ENCODE results near the gene CACNB4.
"Not testable (repeated sequence)": the region's sequence is repeated elsewhere in the genome, so short reads cannot be mapped to it uniquely, and the experiment has no call there.

The CACNB4 gene

DNA sequence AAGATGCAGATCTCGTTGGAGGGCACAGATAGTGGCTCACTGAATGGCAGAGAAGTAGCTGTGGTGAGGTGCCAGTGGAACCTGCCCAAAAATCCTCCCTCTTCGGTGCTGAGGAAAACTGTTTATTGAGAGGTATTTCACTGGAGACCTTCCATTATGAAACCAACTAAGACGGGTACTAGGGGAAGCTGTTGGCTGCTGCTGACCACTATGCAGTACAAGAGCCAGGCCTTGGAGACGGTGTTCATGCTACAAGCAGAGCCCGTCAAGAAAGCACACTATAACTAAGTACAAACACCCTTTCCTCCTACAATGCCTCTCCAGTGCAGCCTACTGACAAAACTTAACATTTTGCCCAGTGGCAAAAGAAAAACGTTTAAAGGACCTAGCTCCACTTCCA, 275.2 kb downstream of the CACNB4 start:
- DNase-seq (ENCODE audit: low read depth): no peak

DNA sequence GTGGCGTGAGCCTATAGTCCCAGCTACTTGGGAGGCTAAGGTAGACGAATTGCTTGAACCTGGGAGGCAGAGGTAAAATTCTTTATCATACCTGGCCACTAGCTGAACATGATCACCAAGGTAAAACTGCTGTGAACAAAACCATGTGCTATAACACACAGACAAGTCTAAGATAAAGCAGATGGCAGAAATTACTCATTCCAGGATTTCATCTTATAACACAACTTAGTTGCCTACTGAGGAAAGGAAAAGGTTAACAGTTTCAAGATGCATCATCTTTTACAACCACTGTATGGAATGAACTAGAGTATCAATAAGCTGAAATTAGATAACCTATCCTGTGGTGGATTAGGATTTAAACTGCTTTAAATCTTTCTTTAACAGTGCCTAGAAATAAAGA, 278.9 kb downstream of the CACNB4 start:
- DNase-seq (ENCODE audit: low read depth): no peak

DNA sequence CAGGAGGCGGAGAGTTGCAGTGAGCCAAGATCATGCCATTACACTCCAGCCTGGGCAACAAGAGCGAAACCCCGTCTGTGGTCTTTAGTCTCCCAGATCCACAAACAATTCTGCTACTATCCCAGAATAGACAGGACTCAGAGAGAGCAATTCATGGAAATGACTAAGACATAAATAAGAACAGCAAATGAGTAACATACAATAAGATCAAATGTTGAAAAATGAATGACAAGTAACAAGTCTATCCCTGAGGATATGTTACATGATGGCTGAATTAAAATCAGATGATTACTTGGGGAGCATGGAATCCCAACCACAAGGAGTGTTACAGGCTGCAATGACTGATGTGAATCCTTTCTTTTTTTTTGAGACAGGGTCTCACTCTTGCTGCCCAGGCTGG, 280.9 kb downstream of the CACNB4 start:
- no peak for DNase-seq (ENCODE audit: low read depth)

DNA sequence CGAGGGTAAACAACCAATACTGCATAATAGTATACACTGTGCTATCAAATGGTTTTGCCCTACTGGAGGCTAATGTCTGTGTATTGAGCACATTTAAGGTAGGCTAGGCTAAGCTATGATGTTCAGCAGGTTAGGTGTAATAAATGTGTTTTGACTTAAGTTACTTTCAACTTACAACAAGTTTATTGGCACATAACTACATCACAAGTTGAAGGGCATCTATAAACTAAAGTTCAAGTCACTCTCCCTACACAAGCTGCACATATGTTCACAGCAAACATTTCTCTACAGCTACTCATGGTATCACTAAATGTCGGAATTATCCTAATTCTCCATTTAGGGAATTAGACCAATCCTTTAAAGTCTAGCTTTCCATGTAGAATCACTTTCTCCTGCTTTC, 282.0 kb downstream of the CACNB4 start:
- no peak for DNase-seq (ENCODE audit: low read depth)

DNA sequence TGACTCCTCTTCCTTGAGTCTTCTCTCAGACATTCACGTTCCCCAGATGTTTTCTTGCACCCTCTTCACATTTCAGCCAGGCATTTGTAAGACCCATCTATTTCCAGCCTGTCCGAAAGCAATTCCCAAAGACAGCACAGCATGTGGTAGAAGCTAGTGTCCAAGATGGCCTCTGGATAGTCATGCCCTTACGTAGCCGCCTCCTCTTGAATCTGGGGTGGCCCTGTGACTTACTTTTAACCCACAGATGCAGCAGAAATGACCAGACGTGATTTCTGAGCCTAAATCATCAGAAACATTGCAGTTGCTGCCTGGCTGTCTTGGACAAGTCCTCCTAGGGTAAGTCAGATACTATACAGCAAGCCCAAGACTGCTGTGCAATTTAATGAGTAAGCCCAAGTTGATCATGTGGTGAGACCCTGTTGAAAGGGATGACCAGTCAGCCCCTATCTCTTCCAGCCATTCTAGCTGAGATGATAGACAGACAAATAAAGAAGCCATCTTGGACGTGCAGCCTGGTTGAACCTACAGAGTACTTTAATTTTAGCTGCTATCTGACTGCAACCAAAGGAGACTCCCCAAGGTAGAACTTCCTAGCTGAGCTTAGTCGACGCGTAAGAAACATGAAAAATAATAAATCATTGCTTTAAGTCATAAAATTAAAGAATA, 282.9 kb downstream of the CACNB4 start:
- DNase-seq (ENCODE audit: low read depth): no peak

DNA sequence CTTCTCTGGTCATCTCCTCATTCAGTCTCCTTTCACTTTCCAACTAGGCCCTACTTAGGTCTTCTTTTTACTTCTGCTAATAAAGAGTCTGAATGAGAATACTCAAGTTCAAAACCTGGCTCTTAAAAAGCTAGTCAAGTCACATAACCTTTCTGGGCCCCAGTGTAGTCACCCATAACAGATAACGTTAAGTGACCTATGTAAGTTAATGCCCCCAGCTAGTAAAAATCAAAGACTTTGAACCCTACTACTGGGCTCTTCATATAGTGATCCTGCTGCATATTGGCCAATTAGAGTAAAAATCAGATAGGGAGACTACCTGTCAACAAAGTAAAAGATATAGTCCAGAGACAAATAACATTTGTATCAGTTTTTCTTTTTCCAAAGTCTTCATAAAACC, 288.4 kb downstream of the CACNB4 start:
- DNase-seq (ENCODE audit: low read depth): no peak

DNA sequence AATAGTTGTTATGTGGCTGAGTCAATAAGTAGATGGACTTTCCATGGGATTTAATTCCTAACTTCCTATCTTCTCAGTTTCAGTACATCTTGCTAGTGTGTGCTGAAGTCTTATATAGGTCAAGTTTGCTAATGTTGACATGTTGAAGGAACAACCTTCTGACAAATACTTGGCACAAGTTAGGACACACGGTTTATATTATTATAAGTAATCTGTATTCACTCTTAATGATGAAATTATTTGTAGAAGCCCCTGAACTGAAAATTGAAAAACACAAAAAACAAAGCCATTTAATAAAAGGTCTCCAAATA, 289.8 kb downstream of the CACNB4 start:
- no peak for DNase-seq (ENCODE audit: low read depth)

DNA sequence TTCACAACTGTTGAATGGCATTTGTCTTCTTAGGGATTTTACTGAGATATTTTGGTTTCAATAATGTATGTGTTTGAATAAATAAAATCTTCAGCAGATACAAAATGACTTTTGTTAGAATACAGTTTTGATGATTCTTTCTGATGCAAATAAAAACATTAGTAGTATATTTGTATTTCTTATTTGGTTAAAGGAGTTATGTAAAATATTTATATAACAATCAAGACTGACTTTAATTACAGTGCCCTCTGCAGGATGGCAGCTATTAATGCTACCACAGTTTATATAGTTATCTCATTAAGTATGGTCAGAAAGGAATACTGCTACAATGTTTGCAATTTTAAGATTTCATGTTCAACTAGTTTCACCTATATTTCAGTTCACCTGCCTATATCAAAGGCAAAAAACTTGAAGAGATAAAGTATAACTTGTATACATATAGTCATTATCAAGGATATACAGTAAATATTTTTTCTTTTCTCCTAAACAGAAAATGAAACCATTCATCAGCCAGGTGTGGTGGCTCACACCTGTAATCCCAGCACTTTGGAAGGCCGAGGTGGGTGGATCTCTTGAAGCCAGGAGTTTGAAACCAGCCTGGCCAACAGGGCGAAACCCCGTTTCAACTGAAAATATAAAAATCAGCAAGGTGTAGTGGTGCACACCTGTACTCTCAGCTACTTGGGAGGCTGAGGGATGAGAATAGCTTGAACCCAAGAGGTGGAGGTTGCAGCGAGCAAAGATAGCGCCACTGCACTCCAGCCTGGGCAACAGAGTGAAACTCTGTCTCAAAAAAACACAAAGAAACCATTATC, 290.4 kb downstream of the CACNB4 start:
- DNase-seq (ENCODE audit: low read depth): peak; percentile 9

DNA sequence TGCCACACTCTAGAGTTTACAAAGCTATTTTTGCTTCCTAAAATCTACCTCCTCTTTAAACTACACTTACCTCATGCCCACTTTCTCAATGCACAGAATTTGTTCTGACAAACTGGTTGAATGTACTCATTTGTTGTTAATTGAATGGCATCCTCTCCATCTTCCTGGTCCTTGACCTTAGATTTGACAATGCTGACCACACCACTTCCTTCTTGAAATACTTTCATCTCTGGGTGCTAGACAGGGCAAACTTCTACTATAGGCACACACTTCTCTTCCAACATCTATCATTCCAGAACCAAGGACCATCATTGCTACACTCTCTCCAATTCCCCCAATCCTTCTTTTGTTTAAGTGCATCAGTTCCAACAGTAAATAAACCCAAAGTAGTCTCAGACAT, 292.9 kb downstream of the CACNB4 start:
- no peak for DNase-seq (ENCODE audit: low read depth)

DNA sequence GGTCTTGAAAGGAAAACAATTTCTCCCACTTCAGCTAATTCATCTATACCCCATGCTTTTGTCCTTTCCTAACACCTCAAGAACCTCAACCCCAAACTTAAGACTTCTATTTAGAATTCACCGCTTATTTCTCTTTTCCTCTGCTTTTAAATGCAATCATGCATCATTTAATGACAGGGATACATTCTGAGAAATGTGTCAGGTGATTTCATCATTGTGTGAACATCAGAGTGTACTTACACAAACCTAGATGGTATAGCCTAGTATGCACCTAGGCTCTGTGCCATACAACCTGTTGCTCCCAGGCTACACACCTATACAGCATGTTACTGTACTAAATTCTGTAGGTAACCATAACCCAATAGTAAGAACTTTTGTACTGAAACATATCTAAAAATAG, 293.5 kb downstream of the CACNB4 start:
- DNase-seq (ENCODE audit: low read depth): no peak

DNA sequence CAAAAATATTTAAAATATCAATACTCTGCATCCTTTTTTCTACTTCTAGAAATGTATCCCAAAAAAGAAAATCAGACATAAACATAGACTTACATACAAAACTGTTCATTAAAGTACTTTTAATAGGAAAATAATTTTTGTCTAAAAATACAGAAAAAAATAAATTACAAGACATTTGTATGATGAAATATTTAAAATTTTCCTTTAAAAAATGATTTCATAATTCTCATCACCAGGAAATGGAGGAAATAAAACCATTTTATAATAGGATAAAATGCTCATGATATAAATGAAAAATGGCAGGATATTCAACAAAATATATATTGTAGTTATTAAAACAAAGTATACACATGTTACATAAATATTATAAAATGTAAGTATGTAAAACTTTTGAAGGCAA, 295.0 kb downstream of the CACNB4 start:
- DNase-seq (ENCODE audit: low read depth): no peak

DNA sequence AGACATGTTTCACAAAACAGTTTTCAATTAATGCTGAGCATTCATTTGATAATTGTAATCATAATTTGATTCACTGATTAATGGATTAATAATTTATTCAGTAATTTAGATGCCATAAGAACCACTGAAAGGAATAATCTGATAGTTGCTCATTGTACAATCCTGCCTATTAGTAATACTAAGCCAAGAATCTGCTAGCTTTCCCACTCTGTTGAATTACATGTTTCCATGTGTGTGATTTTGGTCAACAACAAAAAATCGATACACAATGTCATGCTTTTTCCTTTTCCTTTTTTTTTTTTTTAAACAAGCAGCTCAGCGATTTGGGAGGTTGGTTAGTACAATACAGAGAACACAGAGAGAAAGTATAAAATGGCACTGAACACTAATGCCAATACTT, 296.5 kb downstream of the CACNB4 start:
- no peak for DNase-seq (ENCODE audit: low read depth)

DNA sequence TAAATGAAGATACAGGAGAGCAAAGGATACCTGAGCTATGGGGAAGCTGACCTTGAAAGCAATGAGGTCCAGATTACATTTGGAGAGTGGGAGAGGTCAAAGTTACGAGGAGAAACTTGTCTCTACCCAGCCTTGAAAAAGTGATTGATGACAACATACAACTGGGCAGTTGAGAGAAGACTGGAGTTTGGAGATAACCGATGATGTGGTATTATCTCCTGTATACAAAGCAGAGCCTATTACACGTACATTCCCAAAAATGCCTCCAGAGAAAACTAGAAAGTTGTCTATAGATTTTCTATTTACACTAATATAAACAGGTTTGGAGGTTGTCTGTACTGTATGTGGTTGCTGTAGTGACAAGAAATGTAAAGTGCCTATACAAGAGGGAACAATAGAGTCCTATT, 299.0 kb downstream of the CACNB4 start:
- no peak for DNase-seq (ENCODE audit: low read depth)

DNA sequence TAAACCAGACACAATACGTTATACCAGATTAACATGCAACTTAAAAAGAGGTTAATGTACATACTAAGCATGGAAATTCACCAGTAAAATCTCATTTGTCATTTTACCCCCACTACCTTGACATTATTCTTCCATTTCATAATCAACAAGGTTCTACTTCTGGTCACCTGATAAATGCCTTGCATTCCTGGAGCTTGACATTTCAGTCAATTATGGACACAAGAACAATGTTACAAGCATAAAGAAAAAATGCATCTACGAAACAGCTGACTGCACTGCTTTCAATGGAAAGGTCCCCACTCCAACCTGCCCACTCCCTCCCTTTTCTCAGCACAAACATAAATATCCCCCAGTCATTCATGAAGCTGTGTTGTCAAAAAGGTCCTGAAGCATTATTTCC, 302.1 kb downstream of the CACNB4 start:
- DNase-seq (ENCODE audit: low read depth): no peak

DNA sequence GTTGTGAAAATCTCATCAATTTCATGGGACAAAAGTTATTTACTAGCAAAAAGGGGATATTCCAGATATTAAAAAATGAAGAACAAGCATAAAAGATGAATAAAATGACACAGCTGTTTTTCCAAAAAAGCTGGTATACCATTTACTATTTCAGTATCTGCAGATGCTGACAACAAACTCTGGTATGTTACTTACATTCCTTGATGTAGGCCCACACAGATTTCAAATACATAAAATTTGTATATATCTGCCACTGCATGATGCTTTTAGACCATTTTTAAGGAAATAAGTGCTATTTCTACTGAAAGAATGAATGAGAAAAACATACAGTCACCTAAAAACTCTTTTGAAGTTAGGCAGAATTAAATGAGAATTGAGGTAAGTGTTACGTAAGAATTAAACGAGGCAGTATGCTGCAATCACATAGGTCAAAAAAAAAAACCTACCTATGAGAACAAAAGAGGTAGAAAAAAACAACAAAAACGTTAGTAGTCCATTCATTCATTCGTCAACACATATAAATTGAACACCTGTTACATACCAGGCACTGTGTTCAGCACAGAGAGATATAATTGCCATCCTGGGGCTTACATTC, 303.1 kb downstream of the CACNB4 start:
- DNase-seq (ENCODE audit: low read depth): no peak

DNA sequence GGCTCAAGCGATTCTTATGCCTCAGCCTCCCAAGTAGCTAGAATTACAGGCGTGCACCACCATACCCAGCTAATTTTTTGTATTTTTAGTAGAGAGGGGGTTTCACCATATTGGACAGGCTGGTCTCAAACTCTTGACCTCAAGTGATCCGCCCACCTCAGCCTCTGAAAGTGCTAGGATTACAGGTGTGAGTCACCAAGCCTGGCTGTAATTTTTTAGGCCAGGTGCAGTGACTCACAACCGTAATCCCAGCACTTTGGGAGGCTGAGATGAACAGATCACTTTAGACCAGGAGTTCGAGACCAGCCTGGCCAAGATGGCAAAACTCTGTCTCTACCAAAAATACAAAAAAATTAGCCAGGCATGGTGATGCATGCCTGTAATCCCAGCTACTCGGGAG, 304.4 kb downstream of the CACNB4 start:
- DNase-seq (ENCODE audit: low read depth): not testable (repeated sequence)

DNA sequence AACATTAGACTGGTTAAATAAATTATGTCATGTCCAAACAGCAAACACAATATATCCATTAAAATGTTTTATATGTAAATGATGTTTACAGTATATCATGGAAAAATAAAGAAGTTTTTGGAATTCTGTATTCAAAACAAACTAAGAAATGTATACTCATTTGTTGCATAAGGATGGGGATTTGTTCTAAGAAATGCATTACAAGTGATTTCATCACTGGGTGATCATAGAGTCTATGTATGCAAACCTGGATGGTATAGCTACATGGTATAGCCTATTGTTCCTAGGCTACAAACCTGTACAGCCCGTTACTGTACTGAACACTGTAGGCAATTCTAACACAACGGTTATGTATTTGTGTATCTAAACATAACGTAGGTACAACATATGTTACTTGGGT, 305.7 kb downstream of the CACNB4 start:
- DNase-seq (ENCODE audit: low read depth): no peak

DNA sequence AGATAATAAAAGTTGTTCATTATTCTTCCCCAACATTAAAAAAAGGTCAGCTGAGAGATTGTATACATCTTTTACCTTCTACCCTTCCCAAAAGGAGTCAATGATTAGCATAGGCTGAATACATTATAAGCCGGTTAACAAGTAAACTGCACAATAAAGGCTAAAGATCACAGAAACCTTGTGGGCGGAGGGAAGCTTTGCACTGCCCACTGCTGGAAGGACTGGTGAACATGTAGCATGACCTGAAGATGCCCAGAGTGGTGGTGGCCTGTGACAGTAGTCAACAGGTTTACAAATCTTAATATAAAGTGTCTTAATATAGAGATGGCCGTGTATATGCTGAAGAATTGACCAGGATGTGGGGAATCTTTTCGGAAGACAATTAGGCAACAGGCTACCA, 306.3 kb downstream of the CACNB4 start:
- no peak for DNase-seq (ENCODE audit: low read depth)

DNA sequence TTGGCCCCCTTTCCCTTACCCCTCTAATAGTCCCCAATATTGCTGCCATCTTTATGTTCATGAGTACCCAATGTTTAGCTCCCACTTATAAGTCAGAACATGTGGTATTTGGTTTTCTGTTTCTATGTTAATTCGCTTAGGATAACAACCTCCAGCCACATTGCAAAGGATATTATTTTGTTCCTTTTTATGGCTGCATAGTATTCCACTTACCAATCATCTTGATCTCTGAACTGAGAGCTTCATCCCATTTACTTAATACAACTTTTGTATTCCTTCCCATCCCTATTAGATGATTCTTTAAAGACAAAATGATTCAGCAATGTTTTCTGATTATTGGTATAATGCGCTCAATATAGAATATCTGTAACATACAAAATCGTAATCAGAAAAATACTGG, 307.3 kb downstream of the CACNB4 start:
- no peak for DNase-seq (ENCODE audit: low read depth)

DNA sequence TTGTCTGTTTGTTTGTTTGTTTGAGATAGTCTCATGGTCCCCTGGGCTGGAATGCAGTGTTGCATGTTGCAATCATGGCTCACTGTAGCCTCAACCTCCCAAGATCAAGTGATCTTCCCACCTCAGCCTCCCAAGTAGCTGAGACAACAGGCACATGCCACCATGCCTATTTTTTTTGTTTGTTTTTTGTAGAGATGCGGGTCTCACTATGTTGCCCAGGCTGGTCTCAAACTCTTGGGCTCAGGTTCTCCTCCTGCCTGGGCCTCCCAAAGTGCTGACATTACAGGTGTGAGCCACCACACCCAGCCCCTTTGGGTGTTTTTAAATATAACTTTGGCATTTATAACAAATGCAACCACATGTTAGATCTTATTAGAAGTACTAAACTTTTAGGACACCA, 308.2 kb downstream of the CACNB4 start:
- DNase-seq (ENCODE audit: low read depth): no peak

DNA sequence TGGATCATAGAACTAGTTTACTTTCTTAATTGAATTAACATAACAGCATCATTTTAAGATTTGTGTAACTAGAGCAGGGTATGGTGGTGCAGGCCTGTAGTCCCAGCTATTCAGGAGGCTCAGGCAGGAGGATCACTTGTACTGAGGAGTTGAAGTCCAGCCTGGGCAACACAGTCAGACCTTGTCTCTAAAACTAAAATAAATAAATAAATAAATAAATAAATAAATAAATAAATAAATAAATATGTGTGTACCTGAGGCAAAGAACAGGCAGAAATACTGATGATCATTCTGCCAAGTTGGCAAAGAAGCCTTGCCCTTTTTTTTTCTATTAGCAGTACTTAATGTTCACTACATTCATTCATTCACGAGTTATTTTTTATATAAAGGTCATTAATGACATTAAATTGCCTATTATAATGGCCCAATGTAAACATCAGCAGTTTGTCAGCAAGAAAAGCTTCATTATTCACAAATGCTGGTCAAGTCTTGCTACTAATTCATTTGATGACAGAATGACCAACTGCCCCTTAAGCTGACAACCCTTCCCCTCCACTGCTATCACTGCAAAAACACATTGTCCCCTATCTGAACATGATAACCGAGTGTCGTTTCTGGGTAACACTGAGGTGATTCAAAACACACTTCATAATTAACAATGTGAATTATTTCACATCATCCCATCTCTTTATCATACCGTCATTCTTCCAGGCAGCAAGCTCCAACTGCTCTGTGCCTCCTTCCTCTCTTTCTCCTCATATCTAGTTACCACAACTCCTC, 309.6 kb downstream of the CACNB4 start:
- DNase-seq (ENCODE audit: low read depth): no peak

DNA sequence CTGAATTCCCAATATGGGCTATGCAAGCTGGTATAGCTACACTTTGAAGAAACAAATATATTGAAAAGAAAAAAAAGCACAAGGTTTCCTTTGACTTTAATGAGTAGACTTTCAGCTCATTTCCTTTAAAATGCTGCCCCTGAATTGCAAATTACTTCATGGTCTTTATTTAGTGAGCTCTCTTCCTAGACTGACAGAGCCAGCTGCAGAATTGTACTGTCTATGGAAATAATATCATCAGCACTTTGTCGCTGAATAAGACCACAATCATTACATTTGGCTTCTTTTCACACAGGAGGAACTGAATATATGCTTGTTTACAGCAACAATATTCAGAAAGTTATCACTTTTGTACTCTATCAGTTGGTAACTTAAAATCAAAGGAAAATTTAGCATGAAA, 312.4 kb downstream of the CACNB4 start:
- no peak for DNase-seq (ENCODE audit: low read depth)

DNA sequence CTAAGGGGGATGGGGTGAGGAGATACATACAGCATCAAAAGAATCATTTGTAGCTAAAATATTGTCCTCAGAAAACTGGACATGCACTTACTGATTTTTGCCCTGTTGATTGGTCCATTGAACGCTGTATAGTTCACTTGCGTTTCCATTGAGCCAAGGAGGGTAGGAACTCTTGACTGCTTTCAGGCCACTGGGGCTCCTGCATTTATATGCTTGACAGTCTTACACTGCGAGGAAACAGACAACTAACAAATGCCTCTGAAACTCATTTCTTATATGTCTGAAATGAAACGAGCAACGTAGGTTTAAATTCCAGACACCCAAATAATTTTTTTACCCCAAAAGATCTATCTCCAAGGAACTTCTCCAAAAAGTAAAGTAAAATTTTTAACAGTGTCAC, 312.8 kb downstream of the CACNB4 start:
- DNase-seq (ENCODE audit: low read depth): no peak
